Left lung (tissue), 10 donors: ENCODE data around the gene TGM4. TPM values are rescaled to one million over a fixed set of nuclear protein-coding genes. Genes with fewer than 3 reads are reported as not detected.

Experiments used
- ATAC-seq: fragments of 200-7000 bp; cut with Tn5 transposase; one replicate; pipeline ENCODE4 v1.9.1; 2020; ENCODE audit warnings: moderate library complexity
- DNase-seq, 4 donors: peaks; one replicate each; pipeline ENCODE4 v3.0.0-alpha.2; 2013 to 2020
- H3K27ac ChIP-seq, 2 donors: fragments of 200-600 bp; sonication (generic) in 1 of 2; one replicate each; pipeline versions ENCODE4 v1.5.0 to v1.8.0; 2020 to 2021
- H3K27me3 ChIP-seq, 2 donors: fragments of 200-600 bp; sonication (generic) in 1 of 2; one replicate each; pipeline versions ENCODE4 v1.5.0 to v1.8.0; 2020 to 2021
- H3K36me3 ChIP-seq, 2 donors: fragments of 200-600 bp; sonication (generic) in 1 of 2; one replicate each; pipeline versions ENCODE4 v1.5.0 to v1.8.0; 2020 to 2021
- H3K4me1 ChIP-seq, 2 donors: fragments of 200-600 bp; one replicate each; pipeline ENCODE4 v1.8.0; 2021
- H3K4me3 ChIP-seq, 2 donors: fragments of 200-600 bp; sonication (generic) in 1 of 2; one replicate each; pipeline versions ENCODE4 v1.5.0 to v1.8.0; 2020 to 2021; ENCODE audit warnings: mild to moderate bottlenecking in 1 of 2
- H3K9me3 ChIP-seq, 2 donors: fragments of 200-600 bp; sonication (generic) in 1 of 2; one replicate each; pipeline versions ENCODE4 v1.5.0 to v1.8.0; 2020 to 2021
- intact Hi-C, 2 donors: fragments of 100-400 bp; cut with DNase I; formaldehyde crosslinking; loops; one replicate each; pipeline versions ENCODE4 v1.11.2 to v1.14.2; 2022
- polyA plus RNA-seq, 6 donors: library from polyadenylated mRNA; unstranded; fragments of 120-200 nt; gene quantifications; one replicate each; pipeline ENCODE4 v1.2.1, GENCODE V29; 2013; ENCODE audit not compliant: insufficient read length in 6 of 6
- total RNA-seq, 2 donors: library from RNA; stranded (reverse); fragmentation: NEBNext Ultra II Directional; extraction: Animal tissue kit (Norgen Biotek cat#: 25700); gene quantifications; one replicate each; pipeline ENCODE4 v1.2.1, GENCODE V29; 2021
- TF ChIP-seq, protein P1 (sequence below), 2 donors: fragments of 200-600 bp; sonication (generic) in 1 of 2; IDR thresholded peaks; one replicate each; pipeline versions ENCODE4 v1.5.0 to v1.8.0; 2021; ENCODE audit warnings: antibody characterized with exemption in 2 of 2
- donor health status: DM: no; HTN: yes; CAD: no.
- donor health status: DM: no; HTN: no; CAD: no.

Gene TGM4
- total and polyA plus RNA-seq, 8 donors, result 0.06 to 0.14 (median 0.06) TPM; not detected in 3

DNA sequence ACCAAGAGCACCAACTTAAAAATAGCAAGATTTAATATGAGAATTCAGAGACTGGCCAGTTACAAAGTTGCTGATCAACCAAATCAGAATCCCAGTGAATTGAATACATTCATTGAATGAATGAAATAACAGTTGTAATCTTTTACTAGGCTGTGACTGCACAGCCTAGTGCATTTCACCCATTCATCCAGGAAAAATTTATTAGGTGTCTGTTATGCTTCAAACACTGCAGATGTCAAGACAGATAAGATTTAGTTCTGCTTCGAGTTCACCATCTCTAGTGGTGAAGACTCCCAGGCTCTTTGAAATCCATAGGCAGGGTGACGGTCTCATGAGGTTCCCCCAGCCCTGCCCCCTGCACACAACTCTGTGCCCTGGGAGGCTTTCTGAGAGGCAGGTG is 28.9 kb downstream of the TGM4 start:
- Histone ChIP-seq H3K9me3 (no peaks in the 10 kb centered on the region), H3K4me1 (no peaks in the 10 kb centered on the region), H3K36me3 (no peaks in the 10 kb centered on the region), H3K27me3 (peaks cover 0 to 25% of the 10 kb centered on the region in 2 donors), H3K4me3 (no peak overlapping the region), H3K27ac (no peak overlapping the region)
- ATAC-seq (no peak), DNase-seq (no peak)
- TF ChIP-seq, protein P1, sequence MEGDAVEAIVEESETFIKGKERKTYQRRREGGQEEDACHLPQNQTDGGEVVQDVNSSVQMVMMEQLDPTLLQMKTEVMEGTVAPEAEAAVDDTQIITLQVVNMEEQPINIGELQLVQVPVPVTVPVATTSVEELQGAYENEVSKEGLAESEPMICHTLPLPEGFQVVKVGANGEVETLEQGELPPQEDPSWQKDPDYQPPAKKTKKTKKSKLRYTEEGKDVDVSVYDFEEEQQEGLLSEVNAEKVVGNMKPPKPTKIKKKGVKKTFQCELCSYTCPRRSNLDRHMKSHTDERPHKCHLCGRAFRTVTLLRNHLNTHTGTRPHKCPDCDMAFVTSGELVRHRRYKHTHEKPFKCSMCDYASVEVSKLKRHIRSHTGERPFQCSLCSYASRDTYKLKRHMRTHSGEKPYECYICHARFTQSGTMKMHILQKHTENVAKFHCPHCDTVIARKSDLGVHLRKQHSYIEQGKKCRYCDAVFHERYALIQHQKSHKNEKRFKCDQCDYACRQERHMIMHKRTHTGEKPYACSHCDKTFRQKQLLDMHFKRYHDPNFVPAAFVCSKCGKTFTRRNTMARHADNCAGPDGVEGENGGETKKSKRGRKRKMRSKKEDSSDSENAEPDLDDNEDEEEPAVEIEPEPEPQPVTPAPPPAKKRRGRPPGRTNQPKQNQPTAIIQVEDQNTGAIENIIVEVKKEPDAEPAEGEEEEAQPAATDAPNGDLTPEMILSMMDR (IDR thresholded peaks at IDR 0.05), result no peak
- intact Hi-C loops, result no loop called here

DNA sequence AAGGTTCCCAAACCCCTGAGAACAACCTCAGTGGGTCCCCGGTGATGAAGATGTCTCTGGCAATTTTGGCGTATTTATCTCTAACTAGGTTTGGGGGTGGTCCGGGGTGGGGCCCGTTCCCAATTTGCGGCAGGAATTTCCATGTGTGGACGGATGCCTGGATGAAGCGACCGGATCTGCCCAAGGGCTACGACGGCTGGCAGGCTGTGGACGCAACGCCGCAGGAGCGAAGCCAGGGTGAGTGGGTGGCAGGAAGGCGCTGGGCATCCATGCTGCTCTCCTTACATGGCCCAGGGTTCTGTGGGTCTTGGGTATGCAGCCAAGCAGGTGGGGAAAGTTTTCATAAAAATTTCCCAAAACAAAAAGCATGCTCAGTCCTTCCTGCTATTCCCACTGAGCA is 29.3 kb downstream of the TGM4 start:
- intact Hi-C loops, result no loop called here
- DNase-seq (no peak), ATAC-seq (no peak)
- H3K9me3 ChIP-seq, result no peaks in the 10 kb centered on the region
- H3K4me1 ChIP-seq, result no peaks in the 10 kb centered on the region
- no peak overlapping the region for H3K27ac ChIP-seq
- no peak overlapping the region for H3K4me3 ChIP-seq
- TF ChIP-seq, protein P1 (IDR thresholded peaks at IDR 0.05), result no peak
- peaks cover 0 to 21% of the 10 kb centered on the region in 2 donors for H3K27me3 ChIP-seq
- H3K36me3 ChIP-seq, result no peaks in the 10 kb centered on the region

DNA sequence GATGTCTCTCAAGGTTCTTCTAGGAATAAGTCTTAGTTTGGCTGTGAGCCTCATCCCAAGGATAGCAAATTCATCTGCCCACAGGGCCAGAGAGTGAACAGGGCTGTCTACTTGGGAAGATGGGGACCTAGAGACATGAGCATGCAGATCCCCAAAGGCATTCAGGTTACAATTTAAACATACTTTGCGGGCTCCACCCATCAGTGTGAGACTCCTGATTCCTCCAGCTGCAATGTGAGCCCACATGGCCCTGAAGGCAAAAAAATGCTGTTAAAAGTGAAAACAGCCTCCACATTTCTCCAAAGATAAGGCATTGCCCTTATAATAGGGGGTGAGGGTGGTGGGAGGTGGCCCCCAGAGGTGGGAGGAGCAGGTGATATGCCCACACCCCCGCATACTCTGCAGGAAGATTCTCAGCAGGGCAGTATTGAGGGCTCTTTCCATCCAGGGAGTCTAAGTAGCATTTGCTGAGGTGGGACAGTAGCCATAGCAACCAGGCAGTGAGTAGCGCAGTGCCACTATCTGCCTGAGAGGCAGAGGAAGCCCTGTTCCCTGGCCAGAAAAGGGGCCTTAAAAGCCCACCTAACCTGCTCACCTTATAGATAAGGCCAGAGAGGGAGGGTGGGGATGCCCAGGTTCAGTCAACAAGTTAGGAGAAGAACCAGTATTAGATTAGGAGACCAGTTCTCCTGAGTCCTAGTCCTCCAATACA is 31.2 kb downstream of the TGM4 start:
- ATAC-seq (no peak), DNase-seq (no peak)
- peaks cover 0 to 21% of the 10 kb centered on the region in 2 donors for H3K27me3 ChIP-seq
- no peaks in the 10 kb centered on the region for H3K36me3 ChIP-seq
- no peak overlapping the region for H3K4me3 ChIP-seq
- H3K9me3 ChIP-seq, result no peaks in the 10 kb centered on the region
- intact Hi-C loops, result no loop called here
- no peaks in the 10 kb centered on the region for H3K4me1 ChIP-seq
- TF ChIP-seq, protein P1 (IDR thresholded peaks at IDR 0.05), result no peak
- H3K27ac ChIP-seq, result no peak overlapping the region

DNA sequence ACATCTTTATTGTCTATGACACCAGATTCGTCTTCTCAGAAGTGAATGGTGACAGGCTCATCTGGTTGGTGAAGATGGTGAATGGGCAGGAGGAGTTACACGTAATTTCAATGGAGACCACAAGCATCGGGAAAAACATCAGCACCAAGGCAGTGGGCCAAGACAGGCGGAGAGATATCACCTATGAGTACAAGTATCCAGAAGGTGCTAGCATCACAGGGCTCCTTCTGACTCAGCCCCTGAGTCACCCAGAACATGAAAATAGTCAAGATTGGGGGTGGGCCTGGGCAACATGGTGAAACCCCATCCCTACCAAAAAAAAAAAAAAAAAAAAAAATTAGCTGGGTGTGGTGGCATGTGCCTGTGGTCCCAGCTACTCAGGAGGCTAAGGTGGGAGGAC is 32.6 kb downstream of the TGM4 start:
- intact Hi-C loops, result no loop called here
- peaks cover 0 to 14% of the 10 kb centered on the region in 2 donors for H3K27me3 ChIP-seq
- DNase-seq (no peak), ATAC-seq (no peak)
- TF ChIP-seq, protein P1 (IDR thresholded peaks at IDR 0.05), result no peak
- no peak overlapping the region for H3K27ac ChIP-seq
- no peak overlapping the region for H3K4me3 ChIP-seq
- H3K4me1 ChIP-seq, result no peaks in the 10 kb centered on the region
- H3K36me3 ChIP-seq, result no peaks in the 10 kb centered on the region
- no peaks in the 10 kb centered on the region for H3K9me3 ChIP-seq

DNA sequence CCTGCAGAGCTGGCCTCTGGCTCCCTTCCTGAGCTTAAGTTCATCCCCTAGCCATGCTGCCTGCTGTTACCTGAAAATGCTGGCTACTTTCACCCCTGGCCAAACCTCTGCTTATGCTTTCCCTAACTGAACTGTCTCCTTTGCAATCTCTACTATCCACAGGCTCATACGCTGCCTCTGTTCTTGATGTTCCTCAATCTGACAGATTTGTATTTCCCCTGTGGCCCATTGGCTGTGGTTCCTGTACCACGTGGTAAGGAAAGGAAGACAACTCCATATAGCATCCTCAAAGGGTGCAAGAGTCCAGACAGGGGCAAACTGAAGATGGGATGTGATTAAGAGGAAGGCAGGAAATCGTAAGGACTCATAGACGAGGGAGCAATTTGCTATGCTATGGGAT is 33.2 kb downstream of the TGM4 start:
- TF ChIP-seq, protein P1 (IDR thresholded peaks at IDR 0.05), result no peak
- Histone ChIP-seq H3K36me3 (no peaks in the 10 kb centered on the region), H3K9me3 (no peaks in the 10 kb centered on the region), H3K27me3 (peaks cover 0 to 14% of the 10 kb centered on the region in 2 donors), H3K4me1 (no peaks in the 10 kb centered on the region), H3K27ac (no peak overlapping the region), H3K4me3 (no peak overlapping the region)
- no peak for ATAC-seq
- intact Hi-C loops, result no loop called here
- no peak for DNase-seq
